ENCODE results near the gene CLECL1.
"Not testable (repeated sequence)": the region's sequence is repeated elsewhere in the genome, so short reads cannot be mapped to it uniquely, and the experiment has no call there.

The CLECL1 gene

GRCh38 chr12:9751204-9752144 lies 18.6 kb upstream of the CLECL1 start:
- DNase-seq: peak; percentile 55 to 62

GRCh38 chr12:9750276-9751203 lies 17.6 kb upstream of the CLECL1 start:
- peak; percentile 52 to 59 for DNase-seq

- DNase-seq: no peak
These were observed 16.7 kb upstream of the CLECL1 start for GRCh38 chr12:9749640-9750039.

- no peak for DNase-seq
These were observed 12.3 kb upstream of the CLECL1 start for GRCh38 chr12:9745199-9745598.

- DNase-seq: no peak
These were observed 9.8 kb upstream of the CLECL1 start for GRCh38 chr12:9742661-9743060.

- peak; percentile 62 to 73 for DNase-seq
These were observed 8.8 kb upstream of the CLECL1 start for GRCh38 chr12:9741726-9742125.

- DNase-seq: no peak
These were observed 7.3 kb upstream of the CLECL1 start for GRCh38 chr12:9740106-9740750.

- DNase-seq: not testable (repeated sequence)
These were observed 6.7 kb upstream of the CLECL1 start for GRCh38 chr12:9739404-9740105.

GRCh38 chr12:9738905-9739304 lies 6.0 kb upstream of the CLECL1 start:
- DNase-seq: not testable (repeated sequence)

GRCh38 chr12:9736936-9737705 lies 4.2 kb upstream of the CLECL1 start:
- DNase-seq: no peak

- DNase-seq: no peak
These were observed 2.7 kb upstream of the CLECL1 start for GRCh38 chr12:9735601-9736000.

- no peak for DNase-seq
These were observed 1.1 kb downstream of the CLECL1 start for GRCh38 chr12:9731797-9732196.

- DNase-seq: no peak
These were observed 1.5 kb downstream of the CLECL1 start for GRCh38 chr12:9731393-9731792.

GRCh38 chr12:9730591-9730990 lies 2.3 kb downstream of the CLECL1 start:
- DNase-seq: no peak

GRCh38 chr12:9730011-9730410 lies 2.9 kb downstream of the CLECL1 start:
- DNase-seq: no peak

GRCh38 chr12:9729082-9729481 lies 3.8 kb downstream of the CLECL1 start:
- DNase-seq: no peak

- no peak for DNase-seq
These were observed 5.1 kb downstream of the CLECL1 start for GRCh38 chr12:9727813-9728212.

GRCh38 chr12:9725213-9725870 lies 7.6 kb downstream of the CLECL1 start:
- no peak for DNase-seq

GRCh38 chr12:9724023-9724422 lies 8.9 kb downstream of the CLECL1 start:
- no peak for DNase-seq

GRCh38 chr12:9721394-9722092 lies 11.4 kb downstream of the CLECL1 start:
- DNase-seq: no peak
